Measurements from ENCODE around the gene FGF12.

DNA sequence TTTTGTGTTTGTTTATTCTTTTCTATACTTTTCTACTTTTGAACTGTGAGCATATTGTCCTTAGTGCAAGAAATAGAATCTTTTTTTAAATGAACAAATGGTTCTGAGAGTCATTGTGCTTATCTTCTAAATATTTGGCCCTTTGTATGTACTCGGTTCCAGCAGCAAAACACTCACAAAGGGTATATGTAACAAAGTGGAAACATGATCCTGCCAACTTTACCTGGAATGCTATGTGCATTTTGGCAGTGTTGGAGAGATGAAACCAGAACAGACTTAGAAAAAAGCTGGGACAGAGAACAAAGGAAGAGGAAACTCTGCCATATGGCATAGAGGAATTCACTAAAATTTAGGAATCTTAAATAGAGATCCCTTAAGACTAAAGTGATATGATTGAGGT lies 150.1 kb downstream of the FGF12 start:
- no peak for TF ChIP-seq ZNF274 (IDR thresholded peaks at IDR 0.05; ENCODE audit: low read depth, low read length)
- no peak for TF ChIP-seq YY1 (IDR thresholded peaks at IDR 0.05; ENCODE audit: insufficient read depth, insufficient read length)
- TF ChIP-seq SUZ12 (IDR thresholded peaks at IDR 0.05; ENCODE audit: extremely low read depth, insufficient read depth, insufficient read length): no peak
